Measurements from ENCODE around the gene ZFAND3.

ZFAND3 gene

GRCh38 chr6:37798436-37799262 is 20.9 kb upstream of the ZFAND3 start:
- DNase-seq (ENCODE audit: low read depth in 2 of 2, low spot score in 1 of 2), result no peak

GRCh38 chr6:37799263-37799644 is 20.3 kb upstream of the ZFAND3 start:
- DNase-seq (ENCODE audit: low read depth in 2 of 2, low spot score in 1 of 2), result no peak

DNA sequence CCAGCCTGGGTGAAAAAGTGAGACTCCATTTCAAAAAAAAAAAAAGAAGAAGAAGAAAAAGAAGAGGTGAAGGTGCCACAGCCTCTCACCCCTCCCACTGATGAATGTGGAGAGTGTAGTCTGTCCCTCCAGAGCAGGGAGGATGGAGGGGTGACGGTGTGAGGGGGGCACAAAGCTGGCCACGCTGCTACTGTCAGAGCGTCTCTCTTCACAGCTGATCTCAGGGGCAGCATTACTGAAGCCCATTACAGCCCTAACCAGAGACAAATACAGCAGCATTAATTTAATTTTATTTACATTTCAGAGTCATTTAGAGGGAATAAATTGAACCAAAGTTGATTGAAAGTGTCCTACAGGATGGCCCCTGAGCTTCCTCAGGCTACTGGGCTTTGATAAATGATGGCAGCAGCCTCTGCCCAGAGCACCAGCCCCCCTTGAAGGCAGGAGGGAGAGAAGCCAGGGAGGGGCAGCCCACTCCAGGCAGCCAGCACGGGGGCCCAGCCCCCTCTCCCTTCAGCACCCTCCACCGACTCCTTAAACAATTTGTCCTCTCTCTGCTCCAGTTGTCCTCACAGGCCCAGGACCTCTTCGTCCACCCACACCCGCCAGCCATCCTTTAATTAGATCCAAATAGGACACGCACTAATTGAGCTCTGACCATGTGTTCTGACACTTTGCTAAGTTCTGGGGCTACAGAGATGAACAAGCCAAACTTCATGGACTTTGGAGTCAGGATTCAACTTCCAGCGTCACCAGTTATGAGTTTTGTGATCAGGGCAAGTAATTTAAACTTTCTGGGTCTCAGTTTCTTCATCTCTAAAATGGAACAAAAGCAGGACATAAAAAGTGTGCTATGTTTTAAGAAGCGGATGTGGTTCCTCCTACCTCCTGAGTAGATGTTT is 18.6 kb upstream of the ZFAND3 start:
- DNase-seq (ENCODE audit: low read depth in 2 of 2, low spot score in 1 of 2), result no peak

GRCh38 chr6:37801605-37801940 is 18.0 kb upstream of the ZFAND3 start:
- no peak for DNase-seq (ENCODE audit: low read depth in 2 of 2, low spot score in 1 of 2)

- DNase-seq (ENCODE audit: low read depth in 2 of 2, low spot score in 1 of 2), result no peak
Observed at GRCh38 chr6:37802810-37803209, 16.7 kb upstream of the ZFAND3 start.

- DNase-seq (ENCODE audit: low read depth in 2 of 2, low spot score in 1 of 2), result no peak
Observed at GRCh38 chr6:37804586-37804985, 14.9 kb upstream of the ZFAND3 start.

DNA sequence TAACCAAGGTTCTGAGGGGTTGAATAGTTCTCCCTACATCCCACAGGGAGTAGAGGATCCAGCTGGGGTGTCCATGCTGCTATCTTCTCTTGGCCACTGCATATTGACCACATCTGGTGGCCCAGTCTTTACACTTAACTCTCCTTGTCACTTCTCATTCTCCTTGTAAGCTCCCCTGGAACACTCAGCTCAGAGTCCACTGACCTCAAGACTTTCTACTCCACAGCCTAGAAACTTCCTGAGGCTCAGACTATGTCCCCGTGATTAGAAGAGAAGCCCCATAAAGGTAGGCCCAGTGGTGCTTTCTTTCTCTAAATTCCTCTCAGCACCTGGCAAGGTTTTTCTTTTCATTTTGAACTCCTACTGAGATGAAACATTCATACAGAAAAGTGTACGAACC is 13.3 kb upstream of the ZFAND3 start:
- no peak for DNase-seq (ENCODE audit: low read depth in 2 of 2, low spot score in 1 of 2)

- no peak for DNase-seq (ENCODE audit: low read depth in 2 of 2, low spot score in 1 of 2)
Observed at GRCh38 chr6:37807656-37808055, 11.9 kb upstream of the ZFAND3 start.

DNA sequence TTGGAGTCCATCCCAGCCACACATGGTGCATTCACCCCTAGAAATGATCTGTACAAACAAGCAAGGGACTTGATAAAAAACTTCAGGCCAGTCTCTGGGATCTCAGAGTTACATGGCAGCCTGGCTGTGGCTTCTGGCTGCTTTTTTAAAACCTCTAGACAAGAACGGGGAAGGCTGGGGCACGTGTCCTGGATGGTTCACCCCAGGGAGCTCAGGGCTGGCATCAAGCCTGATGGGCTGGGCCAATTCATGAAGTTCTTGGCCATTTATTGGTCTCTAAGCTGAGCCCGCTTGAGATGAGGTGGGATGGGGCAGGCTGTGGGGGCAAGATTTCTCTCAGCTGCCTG is 10.4 kb upstream of the ZFAND3 start:
- DNase-seq (ENCODE audit: low read depth in 2 of 2, low spot score in 1 of 2), result no peak

GRCh38 chr6:37812841-37813240 is 6.7 kb upstream of the ZFAND3 start:
- DNase-seq (ENCODE audit: low read depth in 2 of 2, low spot score in 1 of 2), result no peak

- no peak for DNase-seq (ENCODE audit: low read depth in 2 of 2, low spot score in 1 of 2)
Observed at GRCh38 chr6:37814374-37814773, 5.2 kb upstream of the ZFAND3 start.

- no peak for DNase-seq (ENCODE audit: low read depth in 2 of 2, low spot score in 1 of 2)
Observed at GRCh38 chr6:37816599-37817375, 2.7 kb upstream of the ZFAND3 start.

GRCh38 chr6:37818536-37819176 is 871 bp upstream of the ZFAND3 start:
- DNase-seq (ENCODE audit: low read depth in 2 of 2, low spot score in 1 of 2), result peak; percentile 88 to 92

- DNase-seq (ENCODE audit: low read depth in 2 of 2, low spot score in 1 of 2), result peak; percentile 6 to 8
Observed at GRCh38 chr6:37819802-37820717, 533 bp downstream of the ZFAND3 start.

GRCh38 chr6:37820718-37821079 is 1.2 kb downstream of the ZFAND3 start:
- no peak for DNase-seq (ENCODE audit: low read depth in 2 of 2, low spot score in 1 of 2)

GRCh38 chr6:37821446-37821845 is 1.9 kb downstream of the ZFAND3 start:
- DNase-seq (ENCODE audit: low read depth in 2 of 2, low spot score in 1 of 2), result no peak

- DNase-seq (ENCODE audit: low read depth in 2 of 2, low spot score in 1 of 2), result no peak
Observed at GRCh38 chr6:37822851-37823682, 3.5 kb downstream of the ZFAND3 start.

GRCh38 chr6:37824170-37824569 is 4.6 kb downstream of the ZFAND3 start:
- no peak for DNase-seq (ENCODE audit: low read depth in 2 of 2, low spot score in 1 of 2)

DNA sequence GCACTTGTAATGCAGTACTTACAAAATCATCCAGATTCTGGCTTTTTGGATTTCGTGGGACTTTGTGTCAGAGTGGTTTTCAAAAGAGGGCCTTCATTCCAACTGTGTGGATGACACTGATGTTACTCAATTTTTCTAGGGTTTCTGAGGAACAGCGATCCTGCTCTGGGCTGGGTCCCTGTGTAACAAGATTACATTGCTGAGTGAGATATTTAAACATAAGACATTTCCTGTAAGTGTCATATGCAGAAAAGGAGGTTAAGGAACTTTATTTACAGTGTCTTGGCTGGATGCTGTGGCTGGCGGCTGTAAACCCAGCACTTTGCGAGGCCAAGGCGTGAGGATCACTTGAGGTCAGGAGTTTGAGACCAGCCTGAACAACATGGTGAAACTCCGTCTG is 6.7 kb downstream of the ZFAND3 start:
- DNase-seq (ENCODE audit: low read depth in 2 of 2, low spot score in 1 of 2), result no peak

Data from stimulated activated CD8-positive, alpha-beta memory T cell treated with anti-CD3 and anti-CD28 coated beads, Interleukin-4, amount 100 ng/mL, for 1 hour (primary cell).